Tibial artery (tissue), 4 donors: Measurements from ENCODE around the gene SNTG2.

ENCODE experiments used
- DNase-seq, 2 donors: peaks; one replicate each; pipeline ENCODE4 v3.0.0-alpha.2; 2019
- H3K27ac ChIP-seq, 2 donors: fragments of 200-600 bp; sonication (generic) in 1 of 2; 1 replicate in 1 of 2; 2 replicates in 1 of 2; pipeline ENCODE4 v1.5.1; 2018 to 2019; ENCODE audit warnings: mild to moderate bottlenecking in 1 of 2
- H3K27me3 ChIP-seq, 2 donors: fragments of 200-600 bp; sonication (generic) in 1 of 2; one replicate each; pipeline versions ENCODE4 v1.5.1 to v1.6.0; 2016 to 2019
- H3K36me3 ChIP-seq, 3 donors: fragments of 200-600 bp; sonication (generic) in 2 of 3; one replicate each; pipeline ENCODE4 v1.5.1; 2016 to 2019; ENCODE audit warnings: mild to moderate bottlenecking in 2 of 3
- H3K4me1 ChIP-seq, 4 donors: fragments of 200-600 bp; sonication (generic) in 2 of 4; 1 replicate in 3 of 4; 2 replicates in 1 of 4; pipeline ENCODE4 v1.5.1; 2016 to 2019
- H3K4me3 ChIP-seq, 2 donors: fragments of 200-600 bp; sonication (generic) in 1 of 2; 1 replicate in 1 of 2; 2 replicates in 1 of 2; pipeline ENCODE4 v1.5.1; 2018 to 2019; ENCODE audit warnings: mild to moderate bottlenecking in 2 of 2
- H3K9me3 ChIP-seq, 3 donors: fragments of 200-600 bp; sonication (generic) in 1 of 3; one replicate each; pipeline ENCODE4 v1.5.1; 2016 to 2019
- CTCF ChIP-seq, 2 experiments: fragments of 200-600 bp in 1 of 2; fragments of 450-650 bp in 1 of 2; IDR thresholded peaks; one replicate each; pipeline ENCODE4 v1.5.1; 2017 to 2019; ENCODE audit warnings: antibody characterized with exemption in 2 of 2, mild to moderate bottlenecking in 1 of 2, moderate library complexity in 1 of 2
- intact Hi-C: fragments of 100-400 bp; cut with DNase I; formaldehyde crosslinking; loops from one replicate; pipeline ENCODE4 v1.15.0; 2023; ENCODE audit warnings: low total_unique reads

SNTG2 gene

DNA sequence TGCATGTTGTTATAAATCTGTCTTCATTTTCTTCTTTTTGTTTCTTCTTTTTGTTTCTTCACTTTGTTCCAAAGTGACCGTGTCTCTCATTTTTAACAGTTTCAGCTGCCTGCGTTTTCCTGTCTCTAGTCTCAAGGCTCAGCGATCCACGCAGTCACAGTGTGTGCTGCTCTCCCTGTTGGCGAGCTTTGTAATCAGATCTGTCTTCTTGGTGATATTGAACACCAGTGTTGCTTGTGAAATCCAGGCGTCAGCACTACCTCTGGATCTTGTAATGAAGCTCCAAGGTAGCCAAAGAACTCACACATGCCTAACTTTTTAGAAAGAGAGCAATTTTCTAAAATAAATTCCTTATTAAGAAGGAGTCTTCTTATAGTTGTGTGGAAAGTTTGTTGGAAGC, 13.2 kb downstream of the SNTG2 start:
- H3K4me3 ChIP-seq: no peak overlapping the region
- intact Hi-C loops: no loop called here
- TF ChIP-seq CTCF (IDR thresholded peaks at IDR 0.05): no peak
- H3K27ac ChIP-seq: no peak overlapping the region
- H3K4me1 ChIP-seq: no peaks in the 10 kb centered on the region
- DNase-seq: no peak
- peaks cover 0 to 7% of the 10 kb centered on the region in 2 donors for H3K27me3 ChIP-seq
- no peaks in the 10 kb centered on the region for H3K36me3 ChIP-seq
- H3K9me3 ChIP-seq: peaks cover 0 to 2% (median 0%) of the 10 kb centered on the region in 3 donors

GRCh38 chr2:964562-964961, 13.9 kb downstream of the SNTG2 start:
- H3K27me3 ChIP-seq: peaks cover 0 to 7% of the 10 kb centered on the region in 2 donors
- no peak overlapping the region for H3K27ac ChIP-seq
- no peak for DNase-seq
- no peaks in the 10 kb centered on the region for H3K36me3 ChIP-seq
- TF ChIP-seq CTCF (IDR thresholded peaks at IDR 0.05): no peak
- H3K4me1 ChIP-seq: no peaks in the 10 kb centered on the region
- intact Hi-C loops: no loop called here
- H3K9me3 ChIP-seq: peaks cover 0 to 7% (median 0%) of the 10 kb centered on the region in 3 donors
- no peak overlapping the region for H3K4me3 ChIP-seq

GRCh38 chr2:965640-966147, 15.0 kb downstream of the SNTG2 start:
- Histone ChIP-seq H3K4me3 (no peak overlapping the region), H3K36me3 (no peaks in the 10 kb centered on the region), H3K9me3 (peaks cover 0 to 12% (median 0%) of the 10 kb centered on the region in 3 donors), H3K27ac (no peak overlapping the region), H3K4me1 (no peaks in the 10 kb centered on the region), H3K27me3 (peaks cover 0 to 7% of the 10 kb centered on the region in 2 donors)
- DNase-seq: no peak
- intact Hi-C loops: no loop called here
- no peak for TF ChIP-seq CTCF (IDR thresholded peaks at IDR 0.05)

- no peak for DNase-seq
- Histone ChIP-seq H3K27me3 (peaks cover 0 to 6% of the 10 kb centered on the region in 2 donors), H3K9me3 (peaks cover 0 to 12% (median 0%) of the 10 kb centered on the region in 3 donors), H3K27ac (no peak overlapping the region), H3K36me3 (no peaks in the 10 kb centered on the region), H3K4me1 (no peaks in the 10 kb centered on the region), H3K4me3 (no peak overlapping the region)
- no peak for TF ChIP-seq CTCF (IDR thresholded peaks at IDR 0.05)
- intact Hi-C loops: no loop called here
Observed at GRCh38 chr2:973129-973528, 22.5 kb downstream of the SNTG2 start.

GRCh38 chr2:974054-974453, 23.4 kb downstream of the SNTG2 start:
- Histone ChIP-seq H3K36me3 (no peaks in the 10 kb centered on the region), H3K9me3 (peaks cover 0 to 8% (median 0%) of the 10 kb centered on the region in 3 donors), H3K27me3 (peaks cover 0 to 6% of the 10 kb centered on the region in 2 donors), H3K4me1 (no peaks in the 10 kb centered on the region), H3K4me3 (no peak overlapping the region), H3K27ac (no peak overlapping the region)
- TF ChIP-seq CTCF (IDR thresholded peaks at IDR 0.05): no peak
- no peak for DNase-seq
- intact Hi-C loops: no loop called here

DNA sequence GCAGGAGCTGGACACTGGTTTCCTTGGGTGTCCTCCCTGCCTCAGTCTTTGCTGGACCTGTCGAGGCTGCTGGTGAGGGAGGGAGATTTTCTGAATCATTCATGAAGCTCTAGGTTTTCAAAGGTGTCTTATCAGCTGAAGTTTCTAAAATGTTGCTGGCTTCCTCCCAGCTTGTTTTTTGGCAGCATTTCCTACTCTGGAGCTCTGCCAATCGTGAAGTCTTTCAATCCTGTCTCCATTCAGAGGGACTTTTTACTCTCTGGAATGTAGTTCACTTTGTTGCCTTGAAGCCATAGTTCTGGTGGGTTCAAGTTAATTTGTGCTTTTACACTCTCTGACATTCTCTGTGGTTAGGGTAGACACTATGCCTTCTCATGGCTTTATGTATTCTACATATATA, 23.9 kb downstream of the SNTG2 start:
- peaks cover 0 to 6% of the 10 kb centered on the region in 2 donors for H3K27me3 ChIP-seq
- no peak for TF ChIP-seq CTCF (IDR thresholded peaks at IDR 0.05)
- no peak for DNase-seq
- no peaks in the 10 kb centered on the region for H3K36me3 ChIP-seq
- peaks cover 0 to 6% (median 0%) of the 10 kb centered on the region in 3 donors for H3K9me3 ChIP-seq
- no peaks in the 10 kb centered on the region for H3K4me1 ChIP-seq
- no peak overlapping the region for H3K4me3 ChIP-seq
- H3K27ac ChIP-seq: no peak overlapping the region
- intact Hi-C loops: no loop called here
